Heart right ventricle (tissue), 16 donors: ENCODE data around the gene MRPL21. TPM values are rescaled to one million over a fixed set of nuclear protein-coding genes. Genes with fewer than 3 reads are reported as not detected.

Experiments
- ATAC-seq, 8 donors: fragments of 200-7000 bp; cut with Tn5 transposase; one replicate each; pipeline ENCODE4 v1.9.1; 2020; ENCODE audit warnings: mild to moderate bottlenecking in 8 of 8, moderate library complexity in 8 of 8, moderate number of reproducible peaks in 1 of 8
- DNase-seq, 2 donors: peaks; one replicate each; pipeline ENCODE4 v3.0.0-alpha.2; 2020
- H3K27ac ChIP-seq, 10 donors: fragments of 200-600 bp; sonication (generic) in 2 of 10; one replicate each; pipeline versions ENCODE4 v1.5.0 to v1.8.0; 2020 to 2022; ENCODE audit warnings: mild to moderate bottlenecking in 3 of 10
- H3K27me3 ChIP-seq, 7 donors: fragments of 200-600 bp; one replicate each; pipeline ENCODE4 v1.8.0; 2021 to 2022; ENCODE audit warnings: mild to moderate bottlenecking in 2 of 7
- H3K36me3 ChIP-seq, 9 donors: fragments of 200-600 bp; sonication (generic) in 1 of 9; one replicate each; pipeline versions ENCODE4 v1.5.0 to v1.8.0; 2020 to 2022; ENCODE audit warnings: mild to moderate bottlenecking in 2 of 9
- H3K4me1 ChIP-seq, 9 donors: fragments of 200-600 bp; sonication (generic) in 1 of 9; one replicate each; pipeline versions ENCODE4 v1.5.0 to v1.8.0; 2020 to 2022; ENCODE audit warnings: mild to moderate bottlenecking in 4 of 9
- H3K4me3 ChIP-seq, 10 donors: fragments of 200-600 bp; sonication (generic) in 2 of 10; one replicate each; pipeline versions ENCODE4 v1.5.0 to v1.8.0; 2020 to 2022; ENCODE audit warnings: mild to moderate bottlenecking in 7 of 10, moderate library complexity in 2 of 10
- H3K9me3 ChIP-seq, 11 donors: fragments of 200-600 bp in 10 of 11; sonication (generic) in 2 of 11; one replicate each; pipeline versions ENCODE4 v1.5.0 to v1.8.0; 2013 to 2022; ENCODE audit warnings: mild to moderate bottlenecking in 2 of 11, control low read depth in 1 of 11, moderate library complexity in 1 of 11
- CTCF ChIP-seq, 9 donors: fragments of 200-600 bp; sonication (generic) in 2 of 9; IDR thresholded peaks; one replicate each; pipeline versions ENCODE4 v1.5.0 to v1.8.0; 2021 to 2022; ENCODE audit warnings: antibody characterized with exemption in 9 of 9, mild to moderate bottlenecking in 5 of 9, moderate library complexity in 1 of 9
- WGBS, 2 donors: extraction: QIAGEN DNeasy Blood & Tissue Kit; methylation state at CpG; one replicate each; pipeline ENCODE4 v1.1.7; 2013; ENCODE audit warnings: inconsistent platforms in 1 of 2; 5-methylcytosine and 5-hydroxymethylcytosine counted together
- intact Hi-C, 10 donors: fragments of 100-400 bp; cut with DNase I; formaldehyde crosslinking; loops; one replicate each; pipeline versions ENCODE4 v1.11.1 to v1.14.2; 2022
- polyA plus RNA-seq, 2 donors: library from polyadenylated mRNA; stranded (reverse); fragments of 200-250 nt; gene quantifications; one replicate each; pipeline ENCODE4 v1.2.3, GENCODE V29; 2013
- total RNA-seq, 10 donors: library from RNA; stranded (reverse); fragmentation: NEBNext Ultra II Directional in 3 of 10; extraction: Animal tissue kit (Norgen Biotek cat#: 25700) in 3 of 10; gene quantifications; one replicate each; pipeline versions ENCODE4 v1.2.1 to v1.2.4, GENCODE V29; 2021 to 2023
- donor health status: Arrhythmogenic right ventricular cardiomyopathy.
- donor health status: ischemic (EF 13 %, LVEDD 7.1; RV severe dilation, severe dysfunction).
- donor health status: healthy with polysubstance abuse.
- donor health status: DM: no; HTN: yes; CAD: no.
- donor health status: DM: no; HTN: no; CAD: no.
- donor health status: ischemic (EF 25% LVEDD 6.9; RV normal size, moderate dysfunction).
- donor health status: ischemic (EF 25% LVEDD 5.7; RV mildly dilated, moderate dysfunction).
- donor health status: healthy.
- donor health status: DM: yes; HTN: yes; CAD: no.
- donor health status: Ischemic cardiomyopathy.
- donor health status: ischemic (EF 35%, LVEDD 5.7; RV mildly dilated, moderate dysfunction).
- donor health status: nonischemic (EF 11% LVEDD 7.7; RV severe dilation, severe dysfunction).
- donor health status: DM: yes; HTN: yes; CAD: no.
- donor health status: PGD.
- donor health status: ischemic (EF 29% LVEDD 5.4; RV normal size, mild dysfunction).
- donor health status: nonischemic (EF 23%, LVEDD 6.1; RV moderate dilation, normal function).

Gene MRPL21
- total and polyA plus RNA-seq, 12 donors, result 63.2 to 186 (median 106) TPM

GRCh38 chr11:68900835-68901381 lies 2.7 kb downstream of the MRPL21 start:
- DNase-seq, result no peak
- no peak for TF ChIP-seq CTCF (IDR thresholded peaks at IDR 0.05)
- Histone ChIP-seq H3K27ac (no peak overlapping the region), H3K4me3 (no peak overlapping the region), H3K4me1 (peaks cover 13 to 41% (median 33%) of the 10 kb centered on the region in 9 donors), H3K9me3 (no peaks in the 10 kb centered on the region), H3K36me3 (peaks cover 0 to 51% (median 32%) of the 10 kb centered on the region in 9 donors), H3K27me3 (no peaks in the 10 kb centered on the region)
- 80 to 82% methylated on average over 9 of the region's 9 CpGs for WGBS, 2 donors
- intact Hi-C loops, result loop anchor here in 4 of 10 donors (10.0 kb wide), 3 partner anchors 56 to 744 kb away; partner anchors contain the start of genes CCND1 (in 1 of the 4) and CPT1A (in 1 of the 4)
- ATAC-seq, result no peak

DNA sequence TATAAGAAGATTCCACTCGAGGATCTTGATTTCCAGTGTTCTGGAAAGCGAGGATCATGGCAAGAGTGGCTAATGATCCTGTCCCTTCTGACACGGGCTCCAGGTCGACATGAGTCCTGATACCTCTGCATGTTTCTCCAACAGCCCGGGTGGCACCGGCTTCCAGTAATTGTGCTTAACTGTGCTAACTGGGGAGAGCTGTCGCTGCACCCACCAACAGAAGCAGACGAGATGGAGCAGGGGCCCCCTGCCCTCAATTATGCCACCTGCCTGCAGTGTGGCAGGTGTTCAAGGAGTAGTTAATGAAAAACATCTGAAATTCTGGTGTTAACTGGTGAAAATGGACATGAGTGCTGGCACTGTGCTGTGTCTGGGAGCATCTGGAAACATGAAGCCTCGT lies 6.2 kb downstream of the MRPL21 start:
- H3K4me1 ChIP-seq, result peaks cover 3 to 16% (median 9%) of the 10 kb centered on the region in 9 donors
- peaks cover 3 to 86% (median 56%) of the 10 kb centered on the region in 9 donors for H3K36me3 ChIP-seq
- ATAC-seq (no peak), DNase-seq (no peak)
- H3K4me3 ChIP-seq, result no peak overlapping the region
- intact Hi-C loops, result loop anchor here in 2 of 10 donors (10.0 kb wide), 1 partner anchor 747 kb away; the partner anchor contains the start of gene CCND1 (in 2 of the 2)
- H3K27me3 ChIP-seq, result no peaks in the 10 kb centered on the region
- TF ChIP-seq CTCF (IDR thresholded peaks at IDR 0.05), result no peak
- no peak overlapping the region for H3K27ac ChIP-seq
- 88 to 89% methylated on average over 9 of the region's 9 CpGs for WGBS, 2 donors
- H3K9me3 ChIP-seq, result no peaks in the 10 kb centered on the region

- Histone ChIP-seq H3K27ac (peak overlapping the region in 2 of 10 donors; percentile 23 to 67), H3K27me3 (no peaks in the 10 kb centered on the region), H3K9me3 (no peaks in the 10 kb centered on the region), H3K4me3 (no peak overlapping the region), H3K4me1 (peaks cover 5 to 11% (median 6%) of the 10 kb centered on the region in 9 donors), H3K36me3 (peaks cover 3 to 92% (median 56%) of the 10 kb centered on the region in 9 donors)
- no peak for DNase-seq
- TF ChIP-seq CTCF (IDR thresholded peaks at IDR 0.05), result no peak
- peak in 4 of 8 donors; percentile 36 to 62 (median 48) for ATAC-seq
- intact Hi-C loops, result loop anchor here in 2 of 10 donors (10.0 kb wide), 1 partner anchor 748 kb away; the partner anchor contains the start of gene CCND1 (in 2 of the 2)
- WGBS, 2 donors, result 87 to 91% methylated on average over 23 of the region's 23 CpGs
These were observed 7.3 kb downstream of the MRPL21 start for GRCh38 chr11:68896171-68896959.

DNA sequence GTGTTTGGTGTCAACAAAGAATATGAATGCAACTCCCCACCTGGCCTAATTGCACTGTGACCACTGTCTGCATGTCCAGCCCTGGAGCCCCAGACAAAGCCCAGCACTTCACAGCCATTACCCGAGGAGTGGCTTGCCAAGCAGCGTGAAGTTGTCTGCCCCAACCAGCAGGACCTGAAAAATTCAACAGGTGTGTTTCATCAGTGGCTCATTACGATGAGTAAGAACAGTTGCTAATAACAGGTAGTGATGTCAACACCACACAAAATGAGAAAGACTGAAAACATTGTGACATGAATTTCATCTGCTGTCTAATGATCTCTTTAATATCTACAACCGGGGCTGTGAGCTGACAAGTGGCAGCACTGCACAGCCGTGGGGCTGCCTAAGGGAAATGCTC lies 10.3 kb downstream of the MRPL21 start:
- no peaks in the 10 kb centered on the region for H3K27me3 ChIP-seq
- no peak for ATAC-seq
- WGBS, 2 donors, result 85 to 88% methylated on average over 5 of the region's 5 CpGs
- no peak overlapping the region for H3K4me3 ChIP-seq
- H3K9me3 ChIP-seq, result no peaks in the 10 kb centered on the region
- TF ChIP-seq CTCF (IDR thresholded peaks at IDR 0.05), result no peak
- no peak for DNase-seq
- peaks cover 12 to 25% (median 19%) of the 10 kb centered on the region in 9 donors for H3K4me1 ChIP-seq
- no peak overlapping the region for H3K27ac ChIP-seq
- H3K36me3 ChIP-seq, result peaks cover 3 to 79% (median 43%) of the 10 kb centered on the region in 9 donors
- intact Hi-C loops, result loop anchor here in 3 of 10 donors (5.0 to 10.0 kb wide), 2 partner anchors 51 to 752 kb away; partner anchors contain the start of genes CCND1 (in 2 of the 3) and CPT1A (in 1 of the 3)
